ENCODE results near the gene NANOGP8.
A peak's percentile ranks its signal among the peaks of the same experiment; 100 is the strongest.

The NANOGP8 gene

GRCh38 chr15:35080226-35080625, 4.9 kb downstream of the NANOGP8 start:
- TF ChIP-seq, protein P1, sequence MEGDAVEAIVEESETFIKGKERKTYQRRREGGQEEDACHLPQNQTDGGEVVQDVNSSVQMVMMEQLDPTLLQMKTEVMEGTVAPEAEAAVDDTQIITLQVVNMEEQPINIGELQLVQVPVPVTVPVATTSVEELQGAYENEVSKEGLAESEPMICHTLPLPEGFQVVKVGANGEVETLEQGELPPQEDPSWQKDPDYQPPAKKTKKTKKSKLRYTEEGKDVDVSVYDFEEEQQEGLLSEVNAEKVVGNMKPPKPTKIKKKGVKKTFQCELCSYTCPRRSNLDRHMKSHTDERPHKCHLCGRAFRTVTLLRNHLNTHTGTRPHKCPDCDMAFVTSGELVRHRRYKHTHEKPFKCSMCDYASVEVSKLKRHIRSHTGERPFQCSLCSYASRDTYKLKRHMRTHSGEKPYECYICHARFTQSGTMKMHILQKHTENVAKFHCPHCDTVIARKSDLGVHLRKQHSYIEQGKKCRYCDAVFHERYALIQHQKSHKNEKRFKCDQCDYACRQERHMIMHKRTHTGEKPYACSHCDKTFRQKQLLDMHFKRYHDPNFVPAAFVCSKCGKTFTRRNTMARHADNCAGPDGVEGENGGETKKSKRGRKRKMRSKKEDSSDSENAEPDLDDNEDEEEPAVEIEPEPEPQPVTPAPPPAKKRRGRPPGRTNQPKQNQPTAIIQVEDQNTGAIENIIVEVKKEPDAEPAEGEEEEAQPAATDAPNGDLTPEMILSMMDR (conservative IDR thresholded peaks at IDR 0.05; ENCODE audit: low read depth, low read length), result no peak
- Histone ChIP-seq H3K36me3 (ENCODE audit: insufficient read depth) (no peaks in the 10 kb centered on the region), H4K20me1 (ENCODE audit: insufficient read depth) (no peaks in the 10 kb centered on the region), H2AFZ (ENCODE audit: low read depth) (no peak overlapping the region), H3K79me2 (ENCODE audit: insufficient read depth, low read depth) (no peaks in the 10 kb centered on the region), H3K27ac (no peak overlapping the region), H3K27me3 (ENCODE audit: insufficient read depth, low read depth) (no peaks in the 10 kb centered on the region), H3K4me1 (ENCODE audit: low read depth, poor library complexity, severe bottlenecking) (no peaks in the 10 kb centered on the region), H3K4me3 (IDR thresholded peaks at IDR 0.05; ENCODE audit: insufficient read depth, low read depth, low read length) (no peak overlapping the region), H3K9ac (no peak overlapping the region), H3K4me2 (no peak overlapping the region)

DNA sequence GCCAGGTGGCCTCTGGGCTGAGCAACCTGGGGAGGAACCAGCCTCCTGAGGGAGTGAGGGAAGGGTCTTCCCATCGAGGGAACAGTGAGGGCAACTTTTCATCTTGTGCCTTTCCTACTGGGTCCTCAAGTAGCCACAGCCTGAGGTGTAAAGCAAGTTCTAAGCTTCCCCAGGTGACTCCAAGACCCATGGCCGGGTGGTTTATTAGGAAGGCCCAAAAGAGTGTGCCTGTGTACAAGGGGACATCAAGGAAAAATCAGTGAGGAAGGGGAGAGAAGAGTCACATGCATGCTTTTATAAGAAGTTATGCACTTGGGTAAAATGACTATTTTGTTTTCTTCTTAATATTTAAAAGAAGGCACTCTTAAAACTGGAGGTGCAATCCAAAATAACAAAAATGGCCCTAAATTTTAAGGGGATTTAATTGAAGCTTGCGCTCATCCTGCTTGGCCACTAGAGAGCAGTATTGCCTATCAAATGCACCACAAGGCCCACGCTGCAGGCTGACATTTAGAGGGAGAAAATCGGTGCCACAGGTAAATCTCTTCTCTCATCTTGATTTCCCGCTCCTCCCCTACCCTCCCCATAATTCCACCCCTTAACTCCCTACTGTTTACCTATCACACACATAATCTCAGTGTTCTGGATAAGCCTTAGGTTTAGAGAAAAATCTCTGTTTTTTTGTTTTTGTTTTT, 6.7 kb downstream of the NANOGP8 start:
- TF ChIP-seq, protein P1 (conservative IDR thresholded peaks at IDR 0.05; ENCODE audit: low read depth, low read length), result peak; percentile 93
- H3K4me3 ChIP-seq (IDR thresholded peaks at IDR 0.05; ENCODE audit: insufficient read depth, low read depth, low read length), result no peak overlapping the region
- H3K27me3 ChIP-seq (ENCODE audit: insufficient read depth, low read depth), result no peaks in the 10 kb centered on the region
- H3K4me2 ChIP-seq, result no peak overlapping the region
- no peaks in the 10 kb centered on the region for H4K20me1 ChIP-seq (ENCODE audit: insufficient read depth)
- H3K27ac ChIP-seq, result no peak overlapping the region
- H3K4me1 ChIP-seq (ENCODE audit: low read depth, poor library complexity, severe bottlenecking), result no peaks in the 10 kb centered on the region
- no peaks in the 10 kb centered on the region for H3K36me3 ChIP-seq (ENCODE audit: insufficient read depth)
- no peaks in the 10 kb centered on the region for H3K79me2 ChIP-seq (ENCODE audit: insufficient read depth, low read depth)
- H2AFZ ChIP-seq (ENCODE audit: low read depth), result no peak overlapping the region
- H3K9ac ChIP-seq, result no peak overlapping the region

DNA sequence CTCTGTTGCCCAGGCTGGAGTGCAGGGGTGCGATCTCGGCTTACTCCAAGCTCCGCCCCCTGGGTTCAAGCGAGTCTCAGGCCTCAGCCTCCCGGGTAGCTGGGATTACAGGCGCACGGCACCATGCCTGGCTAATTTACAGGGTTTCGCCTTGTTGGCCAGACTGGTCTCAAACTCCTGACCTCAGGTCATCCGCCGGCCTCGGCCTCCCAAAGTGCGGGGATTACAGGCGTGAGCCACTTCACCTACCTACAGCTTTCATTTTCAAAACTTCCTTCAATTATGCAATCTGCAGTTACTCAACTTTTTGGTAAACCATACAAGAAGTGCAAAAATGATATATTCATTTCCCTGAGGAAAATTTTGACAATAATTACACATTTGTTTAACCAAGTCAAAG, 14.0 kb downstream of the NANOGP8 start:
- Histone ChIP-seq H3K4me3 (IDR thresholded peaks at IDR 0.05; ENCODE audit: insufficient read depth, low read depth, low read length) (no peak overlapping the region), H3K27ac (no peak overlapping the region), H3K79me2 (ENCODE audit: insufficient read depth, low read depth) (no peaks in the 10 kb centered on the region), H3K9ac (no peak overlapping the region), H3K36me3 (ENCODE audit: insufficient read depth) (no peaks in the 10 kb centered on the region), H3K4me2 (no peak overlapping the region), H2AFZ (ENCODE audit: low read depth) (no peak overlapping the region), H3K27me3 (ENCODE audit: insufficient read depth, low read depth) (no peaks in the 10 kb centered on the region), H3K4me1 (ENCODE audit: low read depth, poor library complexity, severe bottlenecking) (no peaks in the 10 kb centered on the region), H4K20me1 (ENCODE audit: insufficient read depth) (no peaks in the 10 kb centered on the region)
- TF ChIP-seq, protein P1 (conservative IDR thresholded peaks at IDR 0.05; ENCODE audit: low read depth, low read length), result no peak

GRCh38 chr15:35068846-35069475, 16.1 kb downstream of the NANOGP8 start:
- Histone ChIP-seq H3K79me2 (ENCODE audit: insufficient read depth, low read depth) (no peaks in the 10 kb centered on the region), H3K9ac (no peak overlapping the region), H3K4me3 (IDR thresholded peaks at IDR 0.05; ENCODE audit: insufficient read depth, low read depth, low read length) (no peak overlapping the region), H4K20me1 (ENCODE audit: insufficient read depth) (no peaks in the 10 kb centered on the region), H3K4me2 (no peak overlapping the region), H2AFZ (ENCODE audit: low read depth) (no peak overlapping the region), H3K4me1 (ENCODE audit: low read depth, poor library complexity, severe bottlenecking) (no peaks in the 10 kb centered on the region), H3K27ac (no peak overlapping the region), H3K27me3 (ENCODE audit: insufficient read depth, low read depth) (no peaks in the 10 kb centered on the region), H3K36me3 (ENCODE audit: insufficient read depth) (no peaks in the 10 kb centered on the region)
- TF ChIP-seq, protein P1 (conservative IDR thresholded peaks at IDR 0.05; ENCODE audit: low read depth, low read length), result no peak
